ENCODE data around the gene GLRX3.

Gene GLRX3

DNA sequence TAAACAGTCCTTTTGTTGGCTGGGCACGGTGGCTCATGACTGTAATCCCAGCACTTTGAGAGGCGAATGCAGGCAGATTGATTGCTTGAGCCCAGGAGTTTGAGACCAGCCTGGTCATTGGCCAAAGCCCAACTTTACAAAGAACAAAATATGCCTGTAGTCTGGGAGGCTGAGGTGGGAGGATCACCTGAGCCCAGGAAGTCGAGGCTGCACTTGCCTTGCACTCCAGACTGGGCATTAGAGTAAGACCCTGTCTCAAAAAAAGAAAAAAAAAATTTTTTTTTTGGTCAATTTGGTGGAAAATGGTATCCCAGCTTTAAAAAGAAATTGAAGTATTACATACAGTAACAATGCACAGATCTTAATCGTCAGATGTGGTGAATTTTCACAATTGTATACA lies 4.8 kb downstream of the GLRX3 start:
- peaks cover 3% of the 10 kb centered on the region; the same call in 1 of the 2 replicates for H3K36me3 ChIP-seq (ENCODE audit: insufficient read depth, low read length)
- no peaks in the 10 kb centered on the region for H3K9me2 ChIP-seq (replicated peaks; ENCODE audit: low read depth, low read length)
- TF ChIP-seq EZH2phosphoT487 (IDR thresholded peaks at IDR 0.05; ENCODE audit: borderline replicate concordance) = no peak
- TF ChIP-seq, protein P1, sequence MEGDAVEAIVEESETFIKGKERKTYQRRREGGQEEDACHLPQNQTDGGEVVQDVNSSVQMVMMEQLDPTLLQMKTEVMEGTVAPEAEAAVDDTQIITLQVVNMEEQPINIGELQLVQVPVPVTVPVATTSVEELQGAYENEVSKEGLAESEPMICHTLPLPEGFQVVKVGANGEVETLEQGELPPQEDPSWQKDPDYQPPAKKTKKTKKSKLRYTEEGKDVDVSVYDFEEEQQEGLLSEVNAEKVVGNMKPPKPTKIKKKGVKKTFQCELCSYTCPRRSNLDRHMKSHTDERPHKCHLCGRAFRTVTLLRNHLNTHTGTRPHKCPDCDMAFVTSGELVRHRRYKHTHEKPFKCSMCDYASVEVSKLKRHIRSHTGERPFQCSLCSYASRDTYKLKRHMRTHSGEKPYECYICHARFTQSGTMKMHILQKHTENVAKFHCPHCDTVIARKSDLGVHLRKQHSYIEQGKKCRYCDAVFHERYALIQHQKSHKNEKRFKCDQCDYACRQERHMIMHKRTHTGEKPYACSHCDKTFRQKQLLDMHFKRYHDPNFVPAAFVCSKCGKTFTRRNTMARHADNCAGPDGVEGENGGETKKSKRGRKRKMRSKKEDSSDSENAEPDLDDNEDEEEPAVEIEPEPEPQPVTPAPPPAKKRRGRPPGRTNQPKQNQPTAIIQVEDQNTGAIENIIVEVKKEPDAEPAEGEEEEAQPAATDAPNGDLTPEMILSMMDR (conservative IDR thresholded peaks at IDR 0.05; ENCODE audit: low read length) = no peak
- H3K79me2 ChIP-seq (ENCODE audit: insufficient read depth, low read length) = peaks cover 93% of the 10 kb centered on the region
- peaks cover 44% of the 10 kb centered on the region for H3K4me1 ChIP-seq (ENCODE audit: insufficient read depth, low read length, poor library complexity, severe bottlenecking)
- H4K20me1 ChIP-seq (ENCODE audit: insufficient read depth, low read length, poor library complexity, severe bottlenecking) = peaks cover 72% of the 10 kb centered on the region
- H3F3A ChIP-seq (ENCODE audit: low read depth) = no peaks in the 10 kb centered on the region
- no peak overlapping the region for H2AFZ ChIP-seq (ENCODE audit: low read length)
- H3K4me2 ChIP-seq (ENCODE audit: low read depth, low read length, poor library complexity, severe bottlenecking) = peak overlapping the region; percentile 90
- H3K4me3 ChIP-seq (ENCODE audit: low read length, poor library complexity, severe bottlenecking) = peak overlapping the region; percentile 93
- no peaks in the 10 kb centered on the region for H3K27me3 ChIP-seq (ENCODE audit: insufficient read depth, low read length, poor library complexity, severe bottlenecking)
- peak overlapping the region; percentile 12 for H3K9ac ChIP-seq (ENCODE audit: low read depth, low read length, poor library complexity, severe bottlenecking)
- no peaks in the 10 kb centered on the region for H3K9me3 ChIP-seq (ENCODE audit: insufficient read depth, low read depth, low read length)

DNA sequence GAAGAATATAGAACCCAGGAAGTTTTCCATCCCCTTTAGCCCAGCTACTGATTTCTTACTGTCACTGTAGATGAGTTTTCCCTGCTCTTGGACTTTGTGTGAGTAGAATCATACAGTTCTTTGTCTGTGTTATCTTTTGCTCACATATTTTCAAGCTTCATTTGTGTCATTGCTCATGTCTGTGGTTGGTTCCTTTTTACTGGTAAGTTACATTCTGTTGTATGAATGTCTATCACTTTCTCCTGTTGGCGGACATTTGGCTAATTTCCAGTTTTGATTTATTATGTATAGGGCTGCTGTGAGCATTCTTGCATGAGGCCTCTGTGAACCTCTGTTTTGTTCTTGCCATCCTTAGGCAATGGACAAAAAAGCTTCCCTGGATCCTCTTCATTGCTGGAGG lies 5.3 kb downstream of the GLRX3 start:
- peak overlapping the region; percentile 90 for H3K4me2 ChIP-seq (ENCODE audit: low read depth, low read length, poor library complexity, severe bottlenecking)
- no peak overlapping the region for H2AFZ ChIP-seq (ENCODE audit: low read length)
- peaks cover 7% of the 10 kb centered on the region; the same call in 1 of the 2 replicates for H3K36me3 ChIP-seq (ENCODE audit: insufficient read depth, low read length)
- peaks cover 96% of the 10 kb centered on the region for H3K79me2 ChIP-seq (ENCODE audit: insufficient read depth, low read length)
- peak overlapping the region; percentile 93 for H3K4me3 ChIP-seq (ENCODE audit: low read length, poor library complexity, severe bottlenecking)
- TF ChIP-seq EZH2phosphoT487 (IDR thresholded peaks at IDR 0.05; ENCODE audit: borderline replicate concordance) = no peak
- TF ChIP-seq, protein P1 (conservative IDR thresholded peaks at IDR 0.05; ENCODE audit: low read length) = no peak
- peaks cover 44% of the 10 kb centered on the region for H3K4me1 ChIP-seq (ENCODE audit: insufficient read depth, low read length, poor library complexity, severe bottlenecking)
- no peaks in the 10 kb centered on the region for H3F3A ChIP-seq (ENCODE audit: low read depth)
- peaks cover 74% of the 10 kb centered on the region for H4K20me1 ChIP-seq (ENCODE audit: insufficient read depth, low read length, poor library complexity, severe bottlenecking)
- H3K9ac ChIP-seq (ENCODE audit: low read depth, low read length, poor library complexity, severe bottlenecking) = peak overlapping the region; percentile 12
- no peaks in the 10 kb centered on the region for H3K9me2 ChIP-seq (replicated peaks; ENCODE audit: low read depth, low read length)
- H3K27me3 ChIP-seq (ENCODE audit: insufficient read depth, low read length, poor library complexity, severe bottlenecking) = no peaks in the 10 kb centered on the region
- H3K9me3 ChIP-seq (ENCODE audit: insufficient read depth, low read depth, low read length) = no peaks in the 10 kb centered on the region

DNA sequence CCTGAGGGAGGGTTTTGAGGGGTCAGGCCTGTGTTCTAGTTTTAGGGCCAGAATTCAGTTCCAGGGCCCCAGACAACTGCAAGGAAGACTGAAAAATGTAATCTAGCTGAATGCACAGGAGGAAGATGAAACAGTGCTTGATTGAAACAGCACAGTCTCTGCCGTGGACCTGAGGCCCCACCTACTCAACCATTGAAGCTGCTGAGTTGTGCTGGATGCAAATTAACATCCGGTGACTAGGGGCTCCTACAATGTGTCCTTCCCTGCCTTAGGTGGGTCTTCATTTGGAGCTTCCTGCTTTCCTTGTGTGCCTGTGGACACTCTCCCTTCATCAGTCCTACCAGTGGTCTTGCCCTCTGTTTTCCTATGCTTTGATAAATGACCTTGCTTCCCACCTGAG lies 5.7 kb downstream of the GLRX3 start:
- Histone ChIP-seq H3K4me2 (ENCODE audit: low read depth, low read length, poor library complexity, severe bottlenecking) (peak overlapping the region; percentile 90), H3K27me3 (ENCODE audit: insufficient read depth, low read length, poor library complexity, severe bottlenecking) (no peaks in the 10 kb centered on the region), H3F3A (ENCODE audit: low read depth) (no peaks in the 10 kb centered on the region), H2AFZ (ENCODE audit: low read length) (no peak overlapping the region), H3K9me2 (replicated peaks; ENCODE audit: low read depth, low read length) (no peaks in the 10 kb centered on the region), H3K79me2 (ENCODE audit: insufficient read depth, low read length) (peaks cover 94% of the 10 kb centered on the region), H3K9ac (ENCODE audit: low read depth, low read length, poor library complexity, severe bottlenecking) (peak overlapping the region; percentile 12), H3K4me3 (ENCODE audit: low read length, poor library complexity, severe bottlenecking) (peak overlapping the region; percentile 93), H3K36me3 (ENCODE audit: insufficient read depth, low read length) (peaks cover 12% of the 10 kb centered on the region), H3K9me3 (ENCODE audit: insufficient read depth, low read depth, low read length) (no peaks in the 10 kb centered on the region), H3K4me1 (ENCODE audit: insufficient read depth, low read length, poor library complexity, severe bottlenecking) (peaks cover 44% of the 10 kb centered on the region), H4K20me1 (ENCODE audit: insufficient read depth, low read length, poor library complexity, severe bottlenecking) (peaks cover 74% of the 10 kb centered on the region)
- TF ChIP-seq, protein P1 (conservative IDR thresholded peaks at IDR 0.05; ENCODE audit: low read length) = no peak
- TF ChIP-seq EZH2phosphoT487 (IDR thresholded peaks at IDR 0.05; ENCODE audit: borderline replicate concordance) = no peak
